Kidney (tissue), 14 donors: ENCODE data around the gene C11orf68. TPM values are rescaled to one million over a fixed set of nuclear protein-coding genes. Genes with fewer than 3 reads are reported as not detected.
A peak's percentile ranks its signal among the peaks of the same experiment; 100 is the strongest.

Experiments
- DNase-seq, 5 donors: peaks; one replicate each; pipeline ENCODE4 v3.0.0-alpha.2; 2013 to 2020
- FAIRE-seq: peaks from 2 replicates; lab custom pipeline; 2012; peaks lifted over from hg19 to GRCh38; lab: Jason Lieb, UNC
- H3K27ac ChIP-seq, 2 donors: one replicate each; pipeline ENCODE4 v1.7.0; 2013; ENCODE audit warnings: low read depth in 2 of 2, low read length in 2 of 2, inconsistent platforms in 1 of 2
- H3K27me3 ChIP-seq: one replicate; pipeline ENCODE4 v1.7.1; 2013; ENCODE audit warnings: low read length, inconsistent platforms; ENCODE audit not compliant: control insufficient read depth, insufficient read depth
- H3K36me3 ChIP-seq, 3 donors: one replicate each; pipeline versions ENCODE4 v1.7.0 to v1.7.1; 2013; ENCODE audit warnings: low read length in 3 of 3, control low read depth in 1 of 3, inconsistent platforms in 1 of 3; ENCODE audit not compliant: insufficient read depth in 3 of 3, control insufficient read depth in 2 of 3
- H3K4me1 ChIP-seq, 3 donors: one replicate each; pipeline versions ENCODE4 v1.7.0 to v1.7.1; 2013; ENCODE audit warnings: low read length in 3 of 3, inconsistent platforms in 1 of 3, low read depth in 1 of 3; ENCODE audit not compliant: control insufficient read depth in 2 of 3, insufficient read depth in 2 of 3
- H3K4me3 ChIP-seq, 3 donors: one replicate each; pipeline versions ENCODE4 v1.7.0 to v1.8.1; 2013; ENCODE audit warnings: low read length in 3 of 3, control low read depth in 1 of 3, inconsistent platforms in 1 of 3
- H3K9ac ChIP-seq, 3 donors: one replicate each; pipeline versions ENCODE4 v1.7.0 to v1.7.1; 2013; ENCODE audit warnings: low read length in 3 of 3, control low read depth in 1 of 3, inconsistent platforms in 1 of 3
- H3K9me3 ChIP-seq, 3 donors: one replicate each; pipeline versions ENCODE4 v1.7.0 to v1.7.1; 2013; ENCODE audit warnings: low read length in 3 of 3, control low read depth in 1 of 3, inconsistent platforms in 1 of 3; ENCODE audit not compliant: control insufficient read depth in 2 of 3, insufficient read depth in 1 of 3
- intact Hi-C: fragments of 100-400 bp; cut with DNase I; formaldehyde crosslinking; loops from one replicate; pipeline ENCODE4 v1.11.1; 2022
- polyA plus RNA-seq: library from polyadenylated mRNA; stranded (reverse); fragments of 350-450 nt; fragmentation: Illumina TruSeq; extraction: RNeasy Lipid Tissue Mini Kit (QIAGEN cat#74804); gene quantifications from one replicate; pipeline ENCODE4 v1.2.3, GENCODE V29; 2014; ENCODE audit warnings: low read depth, low replicate concordance; ENCODE audit not compliant: insufficient read depth
- total RNA-seq: library from RNA; stranded (reverse); fragmentation: NEBNext Ultra II Directional; extraction: Animal tissue kit (Norgen Biotek cat#: 25700); gene quantifications from one replicate; pipeline ENCODE4 v1.2.1, GENCODE V29; 2021
- TF ChIP-seq, protein P1 (sequence below): IDR thresholded peaks from 3 replicates; pipeline ENCODE4 v1.5.1; 2012; ENCODE audit warnings: mild to moderate bottlenecking, moderate library complexity, borderline replicate concordance; ENCODE audit not compliant: insufficient read depth; ENCODE audit errors: extremely low read depth
- donor health status: control.
- donor health status: control.
- donor health status: control.
- donor health status: control.
- donor health status: control.
- donor health status: DM: yes; HTN: yes; CAD: no.
- donor health status: Normal renal cell carcinoma (clear cell type).

C11orf68 gene
- total and polyA plus RNA-seq, 2 donors from 2014 or later, result 38.0 to 52.0 TPM

DNA sequence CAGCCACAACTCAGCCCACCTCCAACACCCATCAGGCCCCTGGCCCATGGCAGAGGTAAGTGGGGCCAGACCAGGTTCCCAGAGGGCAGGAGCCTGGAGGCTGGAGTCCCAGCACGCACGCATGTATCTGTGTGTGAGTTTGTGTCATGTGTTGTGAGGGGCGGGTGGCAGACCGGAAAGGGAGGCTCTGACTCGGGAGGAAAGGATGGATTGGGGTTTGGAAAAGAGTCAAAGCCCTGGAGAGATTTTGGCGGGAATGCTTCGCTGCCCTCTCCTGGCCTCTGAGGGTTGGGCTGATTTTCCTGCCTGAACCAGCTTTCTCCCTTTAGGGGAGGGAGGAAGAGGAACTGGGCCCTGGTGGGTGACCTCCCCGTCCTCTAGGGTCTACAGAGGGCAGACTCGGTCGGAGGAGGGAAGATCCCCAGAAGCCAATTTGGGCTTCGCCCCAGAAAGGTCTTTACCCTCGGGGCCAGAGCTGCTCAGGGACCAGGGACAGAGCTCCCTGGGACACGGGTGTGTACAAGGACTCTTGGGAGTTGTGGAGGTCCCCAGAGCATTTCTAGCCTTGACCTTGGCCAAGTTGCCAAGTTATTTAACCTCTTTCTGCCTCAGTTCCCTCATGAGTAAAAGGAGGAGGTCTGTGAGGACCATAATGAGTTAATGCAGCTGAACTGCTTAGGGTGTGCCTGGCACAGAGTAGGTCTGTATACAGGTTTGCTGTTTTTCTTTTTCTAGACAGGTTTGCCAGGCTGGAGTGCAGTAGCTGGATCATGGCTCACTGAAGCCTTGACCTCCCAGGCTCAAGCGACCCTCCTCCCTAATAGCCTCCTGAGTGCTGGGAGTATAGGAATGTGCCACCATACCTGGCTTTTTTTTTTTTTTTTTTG is 6.9 kb downstream of the C11orf68 start:
- H3K36me3 ChIP-seq, result no peaks in the 10 kb centered on the region
- H3K9me3 ChIP-seq, result no peaks in the 10 kb centered on the region
- TF ChIP-seq, protein P1, sequence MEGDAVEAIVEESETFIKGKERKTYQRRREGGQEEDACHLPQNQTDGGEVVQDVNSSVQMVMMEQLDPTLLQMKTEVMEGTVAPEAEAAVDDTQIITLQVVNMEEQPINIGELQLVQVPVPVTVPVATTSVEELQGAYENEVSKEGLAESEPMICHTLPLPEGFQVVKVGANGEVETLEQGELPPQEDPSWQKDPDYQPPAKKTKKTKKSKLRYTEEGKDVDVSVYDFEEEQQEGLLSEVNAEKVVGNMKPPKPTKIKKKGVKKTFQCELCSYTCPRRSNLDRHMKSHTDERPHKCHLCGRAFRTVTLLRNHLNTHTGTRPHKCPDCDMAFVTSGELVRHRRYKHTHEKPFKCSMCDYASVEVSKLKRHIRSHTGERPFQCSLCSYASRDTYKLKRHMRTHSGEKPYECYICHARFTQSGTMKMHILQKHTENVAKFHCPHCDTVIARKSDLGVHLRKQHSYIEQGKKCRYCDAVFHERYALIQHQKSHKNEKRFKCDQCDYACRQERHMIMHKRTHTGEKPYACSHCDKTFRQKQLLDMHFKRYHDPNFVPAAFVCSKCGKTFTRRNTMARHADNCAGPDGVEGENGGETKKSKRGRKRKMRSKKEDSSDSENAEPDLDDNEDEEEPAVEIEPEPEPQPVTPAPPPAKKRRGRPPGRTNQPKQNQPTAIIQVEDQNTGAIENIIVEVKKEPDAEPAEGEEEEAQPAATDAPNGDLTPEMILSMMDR, result peak; percentile 37
- intact Hi-C loops, result no loop called here
- H3K4me1 ChIP-seq, result peaks cover 0 to 21% (median 7%) of the 10 kb centered on the region in 3 donors
- peak overlapping the region in 1 of 2 donors; percentile 5 for H3K27ac ChIP-seq
- no peak overlapping the region for H3K4me3 ChIP-seq
- no peaks in the 10 kb centered on the region for H3K27me3 ChIP-seq
- DNase-seq (peak; percentile 54 to 89 (median 75)), FAIRE-seq (no peak)
- peak overlapping the region in 2 of 3 donors; percentile 3 to 16 for H3K9ac ChIP-seq

DNA sequence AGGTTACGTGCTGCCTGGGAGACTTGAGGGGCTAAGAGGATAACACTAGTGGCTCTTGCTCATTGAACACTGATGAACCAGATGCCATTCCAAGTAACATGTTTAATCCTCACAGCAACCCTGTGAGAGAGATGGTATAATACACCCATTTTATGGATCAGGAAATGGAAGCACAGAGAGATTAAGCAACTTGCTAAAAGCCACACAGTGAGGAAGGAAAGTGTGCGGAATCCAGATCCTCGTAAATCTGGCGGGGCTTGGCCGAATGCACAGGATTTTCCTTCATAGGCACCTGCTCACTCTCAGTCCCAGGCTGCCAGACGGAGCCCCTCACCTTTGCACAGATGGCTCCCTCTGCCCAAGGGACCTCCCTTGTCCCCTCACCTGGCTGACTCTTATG is 11.0 kb downstream of the C11orf68 start:
- Histone ChIP-seq H3K36me3 (no peaks in the 10 kb centered on the region), H3K27me3 (no peaks in the 10 kb centered on the region), H3K4me3 (no peak overlapping the region), H3K4me1 (peaks cover 0 to 7% (median 0%) of the 10 kb centered on the region in 3 donors), H3K9ac (no peak overlapping the region), H3K27ac (no peak overlapping the region), H3K9me3 (no peaks in the 10 kb centered on the region)
- TF ChIP-seq, protein P1, result no peak
- intact Hi-C loops, result no loop called here
- no peak for DNase-seq
- no peak for FAIRE-seq

DNA sequence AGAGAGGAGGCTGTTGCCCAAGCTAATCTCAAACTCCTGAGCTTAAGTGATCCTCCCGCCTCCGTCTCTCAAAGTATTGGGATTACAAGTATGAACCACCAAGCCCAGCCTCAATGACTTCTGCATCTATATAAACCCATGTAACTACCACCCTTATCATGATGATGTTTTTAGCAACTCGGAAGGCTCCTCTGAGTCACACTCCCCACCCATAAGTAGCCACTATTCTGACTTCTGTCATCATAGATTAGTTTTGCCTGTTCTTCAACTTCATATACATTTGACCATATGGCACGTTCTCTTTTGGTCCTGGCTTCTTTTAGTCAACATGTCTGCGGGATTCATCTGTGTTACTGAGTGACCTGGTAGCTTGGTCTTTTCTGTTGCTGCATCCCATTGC is 12.3 kb downstream of the C11orf68 start:
- FAIRE-seq (no peak), DNase-seq (no peak)
- Histone ChIP-seq H3K27me3 (no peaks in the 10 kb centered on the region), H3K4me3 (no peak overlapping the region), H3K4me1 (peaks cover 0 to 1% (median 0%) of the 10 kb centered on the region in 3 donors), H3K36me3 (no peaks in the 10 kb centered on the region), H3K9me3 (no peaks in the 10 kb centered on the region), H3K9ac (no peak overlapping the region), H3K27ac (no peak overlapping the region)
- intact Hi-C loops, result no loop called here
- TF ChIP-seq, protein P1, result no peak
